HG02678 (cell line): Measurements from ENCODE around the gene SERPINE1.
"Not testable (repeated sequence)": the region's sequence is repeated elsewhere in the genome, so short reads cannot be mapped to it uniquely, and the experiment has no call there.

Experiments used
- ATAC-seq: cut with Tn5 transposase; IDR thresholded peaks from one replicate; pipeline ENCODE4 v1.9.1; 2021; ENCODE audit warnings: mild to moderate bottlenecking, moderate library complexity; ENCODE audit not compliant: unreplicated experiment

The SERPINE1 gene

GRCh38 chr7:101100858-101101847 lies 25.8 kb upstream of the SERPINE1 start:
- ATAC-seq, result no peak

- no peak for ATAC-seq
These were observed 24.9 kb upstream of the SERPINE1 start for GRCh38 chr7:101102026-101102425.

- not testable (repeated sequence) for ATAC-seq
These were observed 23.2 kb upstream of the SERPINE1 start for GRCh38 chr7:101103701-101104100.

- no peak for ATAC-seq
These were observed 22.7 kb upstream of the SERPINE1 start for GRCh38 chr7:101104193-101104713.

GRCh38 chr7:101104799-101105198 lies 22.1 kb upstream of the SERPINE1 start:
- no peak for ATAC-seq

- ATAC-seq, result not testable (repeated sequence)
These were observed 21.7 kb upstream of the SERPINE1 start for GRCh38 chr7:101105248-101105647.

GRCh38 chr7:101106386-101106785 lies 20.5 kb upstream of the SERPINE1 start:
- no peak for ATAC-seq

GRCh38 chr7:101108330-101108857 lies 18.5 kb upstream of the SERPINE1 start:
- ATAC-seq, result no peak

GRCh38 chr7:101108961-101109360 lies 17.9 kb upstream of the SERPINE1 start:
- no peak for ATAC-seq

- ATAC-seq, result no peak
These were observed 17.5 kb upstream of the SERPINE1 start for GRCh38 chr7:101109368-101109767.

GRCh38 chr7:101111261-101111660 lies 15.6 kb upstream of the SERPINE1 start:
- ATAC-seq, result no peak

- no peak for ATAC-seq
These were observed 14.7 kb upstream of the SERPINE1 start for GRCh38 chr7:101112233-101112632.

- not testable (repeated sequence) for ATAC-seq
These were observed 13.8 kb upstream of the SERPINE1 start for GRCh38 chr7:101113140-101113539.

- no peak for ATAC-seq
These were observed 13.1 kb upstream of the SERPINE1 start for GRCh38 chr7:101113836-101114235.

- no peak for ATAC-seq
These were observed 12.4 kb upstream of the SERPINE1 start for GRCh38 chr7:101114492-101114891.

GRCh38 chr7:101115215-101115614 lies 11.7 kb upstream of the SERPINE1 start:
- ATAC-seq, result no peak

- ATAC-seq, result no peak
These were observed 10.0 kb upstream of the SERPINE1 start for GRCh38 chr7:101116898-101117297.

GRCh38 chr7:101118856-101119255 lies 8.0 kb upstream of the SERPINE1 start:
- no peak for ATAC-seq

- no peak for ATAC-seq
These were observed 7.0 kb upstream of the SERPINE1 start for GRCh38 chr7:101119876-101120275.

GRCh38 chr7:101120315-101120714 lies 6.6 kb upstream of the SERPINE1 start:
- no peak for ATAC-seq

GRCh38 chr7:101121631-101121990 lies 5.3 kb upstream of the SERPINE1 start:
- not testable (repeated sequence) for ATAC-seq
